Ecto neural progenitor cell (in vitro differentiated cells): ENCODE data around the gene ETV3.

Source experiments
- DNase-seq: peaks from one replicate; pipeline ENCODE4 v3.0.0-alpha.2; 2018; ENCODE audit warnings: low spot score

ETV3 gene

DNA sequence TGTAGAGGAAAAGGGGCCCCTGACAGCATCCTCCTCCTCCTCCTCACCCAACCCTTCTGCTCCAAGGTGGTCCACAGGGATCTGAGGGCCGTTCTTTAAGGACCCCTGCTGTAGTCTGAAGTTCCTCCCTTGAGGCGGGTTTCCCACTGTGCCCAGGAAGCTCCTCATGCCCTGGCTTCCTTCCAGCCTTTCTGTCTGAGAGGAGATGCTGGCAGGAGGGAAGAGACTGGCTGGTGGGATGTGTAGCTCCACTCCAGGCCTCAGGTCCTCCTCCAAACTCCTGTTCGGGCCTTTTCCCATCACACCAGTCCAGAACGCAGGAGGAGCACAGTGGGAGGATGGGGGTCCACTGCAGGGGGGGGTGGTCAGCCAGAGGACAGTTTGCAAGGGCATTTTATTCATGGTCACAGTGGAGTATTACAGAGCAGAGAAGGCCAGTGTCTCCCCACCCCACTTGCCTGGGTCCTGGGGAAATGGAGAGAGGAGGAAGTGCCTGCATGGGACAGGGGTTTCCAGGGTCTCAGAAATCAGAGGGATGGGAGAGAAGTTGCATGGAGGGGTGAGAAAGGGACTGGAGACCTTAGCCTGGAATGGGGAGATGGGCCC is 46.4 kb downstream of the ETV3 start:
- no peak for DNase-seq

DNA sequence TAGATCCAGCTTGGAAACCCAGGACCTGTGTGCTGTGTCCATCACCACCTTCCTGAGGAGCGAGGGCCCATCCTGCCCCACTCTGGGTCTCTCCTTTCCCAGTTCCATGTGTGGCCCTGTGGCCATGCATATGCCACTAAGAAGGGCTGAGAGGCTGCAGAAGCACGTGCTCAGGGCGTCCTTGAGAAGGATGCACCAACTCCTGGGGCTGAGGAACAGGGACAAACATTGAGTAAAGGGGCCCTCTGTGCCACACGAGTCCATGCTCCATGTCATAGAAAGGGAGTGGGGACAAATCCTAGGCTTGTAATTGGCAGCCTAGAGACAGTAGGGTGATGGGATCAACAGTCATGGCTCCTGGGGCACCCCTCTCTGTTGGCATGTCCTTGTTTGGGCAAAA is 47.0 kb downstream of the ETV3 start:
- DNase-seq, result peak; percentile 43

DNA sequence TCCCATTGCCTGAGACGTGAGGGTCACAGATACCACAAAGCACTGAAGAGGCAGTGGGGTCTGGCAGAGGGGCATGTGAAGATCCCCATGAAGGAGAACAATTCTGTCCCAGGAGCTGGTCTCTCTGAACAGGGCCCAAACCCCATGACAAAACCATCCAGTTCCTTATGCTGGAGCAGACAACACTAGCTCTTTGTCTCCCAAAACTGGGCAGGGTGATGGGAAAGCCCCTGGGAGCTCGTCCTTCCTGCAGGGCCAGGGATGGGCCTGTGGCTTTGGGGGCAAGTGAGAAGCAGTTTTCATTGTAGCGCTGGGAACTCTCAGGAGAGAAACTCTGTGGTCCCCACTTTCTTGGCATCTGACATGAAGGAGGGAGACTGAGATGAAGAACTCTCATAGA is 47.4 kb downstream of the ETV3 start:
- DNase-seq, result peak; percentile 39

DNA sequence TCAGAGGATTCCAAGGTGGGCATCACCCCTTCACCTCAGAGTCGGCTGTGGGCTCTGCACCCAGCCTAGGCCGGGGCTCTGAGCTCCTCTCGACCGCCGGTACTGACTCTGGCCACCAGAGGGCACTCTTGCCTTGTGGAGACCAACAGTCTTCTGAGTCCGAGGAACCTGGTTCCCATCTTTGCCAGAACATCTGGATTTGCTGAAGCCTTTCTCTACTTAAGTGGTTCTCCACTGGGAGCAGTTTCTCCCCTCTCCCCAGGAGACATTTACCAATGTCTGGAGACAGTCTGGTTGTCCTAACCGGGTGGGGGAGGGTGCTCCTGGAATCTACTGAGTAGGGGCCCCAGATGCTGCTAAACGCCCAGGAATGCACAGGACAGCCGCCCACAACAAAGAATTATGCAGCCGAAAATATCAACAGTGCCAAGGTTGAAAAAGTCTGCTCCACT is 48.0 kb downstream of the ETV3 start:
- DNase-seq, result peak; percentile 91

DNA sequence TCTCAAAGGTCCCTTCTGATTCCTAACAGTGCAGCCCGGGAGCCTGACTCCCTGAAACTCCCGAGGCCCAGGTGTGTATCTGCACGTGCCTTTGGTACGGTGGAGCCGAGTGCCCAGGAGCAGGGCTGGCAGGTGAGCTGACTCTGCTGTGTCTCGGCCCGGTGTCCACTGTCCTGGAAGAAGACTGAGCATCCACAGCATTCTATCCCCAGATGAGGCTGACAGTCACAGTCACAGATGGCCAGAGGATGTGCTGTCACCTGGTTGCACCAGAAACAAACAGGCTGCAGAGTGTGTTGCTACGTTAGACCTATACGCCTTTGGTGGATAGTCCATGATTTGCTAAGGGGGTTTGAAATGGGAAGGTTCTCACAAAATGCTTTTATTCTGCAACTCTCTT is 48.4 kb downstream of the ETV3 start:
- no peak for DNase-seq

DNA sequence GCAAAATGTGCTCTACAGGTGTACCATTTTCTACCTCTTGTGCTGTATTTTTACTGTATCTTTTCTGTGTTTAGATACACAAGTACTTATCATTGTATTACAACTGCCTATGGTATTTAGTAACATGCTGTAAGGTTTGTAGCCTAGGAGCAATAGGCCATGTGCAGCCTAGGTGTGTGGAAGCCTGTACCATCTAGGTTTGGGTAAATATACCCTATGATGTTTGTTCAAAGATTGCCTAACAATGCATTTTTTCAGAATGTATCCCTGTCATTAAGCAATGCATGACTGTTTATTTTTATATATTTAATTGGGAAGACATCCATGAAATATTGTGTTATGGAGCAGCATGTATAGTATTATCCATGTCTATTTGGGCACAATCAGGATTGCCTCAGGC is 49.6 kb downstream of the ETV3 start:
- DNase-seq, result no peak

DNA sequence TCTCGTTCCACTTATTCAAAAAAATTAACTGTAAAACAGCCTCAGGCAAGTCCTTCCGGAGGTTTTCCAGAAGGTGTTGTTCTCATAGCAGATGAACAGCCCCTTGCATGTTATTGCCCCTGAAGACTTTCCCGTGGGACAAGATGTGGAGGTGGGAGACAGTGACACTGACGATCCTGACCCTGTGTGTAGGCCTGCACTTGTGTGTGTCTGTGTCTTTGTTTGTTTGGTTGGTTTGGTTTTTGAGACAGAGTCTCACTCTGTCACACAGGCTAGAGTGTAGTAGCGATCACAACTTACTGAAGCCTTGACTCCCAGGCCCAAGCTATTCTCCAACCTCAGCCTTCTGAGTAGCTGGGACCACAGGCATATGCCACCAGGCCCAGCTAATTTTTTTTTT is 51.2 kb downstream of the ETV3 start:
- no peak for DNase-seq

DNA sequence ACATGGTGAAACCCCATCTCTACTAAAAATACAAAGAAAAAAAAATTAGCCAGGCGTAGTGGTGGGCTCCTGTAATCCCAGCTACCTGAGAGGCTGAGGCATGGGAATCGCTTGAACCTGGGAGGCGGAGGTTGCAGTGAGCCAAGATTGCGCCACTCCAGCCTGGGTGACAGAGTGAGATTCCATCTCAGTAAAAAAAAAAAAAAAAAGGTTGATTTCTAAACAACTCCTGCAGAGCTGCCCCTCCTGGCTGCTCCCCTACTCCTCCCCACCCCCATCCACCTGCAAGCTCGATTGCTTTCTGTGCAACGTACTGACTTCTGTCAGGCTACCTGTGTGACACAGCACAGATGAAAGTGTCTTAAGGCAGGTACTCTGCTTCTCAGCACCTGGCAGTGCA is 51.9 kb downstream of the ETV3 start:
- DNase-seq, result no peak

DNA sequence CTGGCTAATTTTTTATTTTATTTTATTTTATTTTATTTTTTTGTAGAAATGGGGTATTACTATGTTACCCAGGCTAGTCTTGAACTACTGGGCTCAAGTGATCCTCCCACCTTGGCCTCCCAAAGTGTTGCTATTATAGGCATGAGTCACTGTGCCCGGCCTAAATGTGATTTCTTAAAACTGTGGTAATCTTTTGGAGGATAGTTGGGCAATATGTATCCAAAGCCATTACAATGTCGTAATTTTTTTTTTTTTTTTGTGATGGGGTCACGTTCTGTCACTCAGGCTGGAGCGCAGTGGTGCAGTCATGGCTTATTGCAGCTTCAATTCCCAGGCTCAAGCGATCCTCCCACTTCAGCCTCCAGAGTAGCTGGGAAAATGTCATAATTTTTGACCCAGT is 52.8 kb downstream of the ETV3 start:
- no peak for DNase-seq

DNA sequence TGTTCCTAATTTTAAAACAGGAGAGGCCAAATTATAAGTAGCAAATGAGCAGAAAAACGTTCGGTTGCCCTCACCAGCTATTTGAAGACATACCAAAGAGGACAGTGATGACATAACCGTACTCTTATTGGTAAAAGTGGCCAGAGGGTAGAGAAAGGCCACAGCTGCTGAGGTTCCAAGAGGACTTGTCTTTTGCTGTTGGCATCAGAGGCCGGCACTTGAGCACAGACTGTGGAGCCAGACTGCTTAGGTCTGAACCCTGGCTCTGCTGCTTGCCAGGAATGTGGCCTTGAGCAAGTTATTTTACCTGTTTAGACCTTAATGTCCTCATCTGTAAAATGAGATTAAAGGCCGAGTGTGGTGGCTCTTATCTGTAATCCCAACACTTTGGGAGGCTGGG is 53.5 kb downstream of the ETV3 start:
- DNase-seq, result no peak

DNA sequence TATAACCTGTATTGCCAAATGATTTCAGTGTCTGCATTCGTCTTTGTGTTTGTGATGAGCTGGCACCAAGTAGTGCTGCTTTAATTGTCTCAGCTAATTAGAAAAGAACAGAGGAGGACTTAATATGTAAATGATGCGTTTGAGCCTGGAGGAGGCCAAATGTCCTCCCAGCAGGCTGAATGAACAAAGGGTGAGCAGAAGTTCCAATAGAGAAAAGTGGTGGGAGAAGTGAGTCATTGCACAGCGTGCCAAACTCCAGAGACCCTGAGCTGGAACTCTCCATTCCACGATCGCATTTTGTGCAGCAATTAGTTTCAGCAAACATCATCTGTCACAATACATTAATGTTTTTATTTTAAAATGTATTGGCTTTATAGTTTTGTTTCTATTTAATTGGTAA is 56.5 kb downstream of the ETV3 start:
- no peak for DNase-seq

DNA sequence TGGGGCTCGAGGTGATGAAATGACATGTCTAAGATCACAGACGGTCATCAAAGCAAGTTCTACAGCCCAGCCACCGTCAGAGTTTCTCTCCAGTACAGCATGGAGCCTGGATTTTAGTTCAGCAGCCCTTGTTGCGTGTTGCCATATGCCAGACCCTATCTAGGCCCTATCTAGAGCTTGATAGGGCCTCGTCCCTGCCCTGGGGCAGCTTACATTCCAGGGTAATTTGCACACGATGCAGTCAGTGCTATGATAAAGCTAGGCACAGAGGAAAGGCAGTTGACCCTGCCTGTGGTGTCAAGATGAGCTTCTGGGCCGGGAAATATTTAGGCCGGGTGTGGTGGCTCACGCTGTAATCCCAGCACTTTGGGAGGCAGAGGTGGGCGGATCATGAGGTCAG is 57.5 kb downstream of the ETV3 start:
- no peak for DNase-seq

DNA sequence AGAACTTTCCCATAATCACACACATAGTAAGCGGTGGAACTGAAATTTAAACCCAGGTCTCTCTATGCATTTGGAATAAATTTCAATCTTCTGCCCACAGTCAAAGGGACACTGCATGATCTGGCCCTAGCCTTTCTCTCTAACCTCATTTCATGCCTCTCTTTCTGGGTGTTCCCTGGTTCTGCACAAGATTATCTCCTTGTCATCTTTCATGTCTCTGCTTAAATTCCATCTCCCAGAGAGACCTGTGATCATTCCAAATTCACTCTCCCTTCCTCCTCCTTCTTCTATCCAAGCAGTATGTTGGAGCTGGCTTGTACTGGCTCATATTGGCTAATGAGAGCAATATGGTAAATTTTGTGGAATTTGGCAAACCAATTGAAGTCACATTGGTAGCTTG is 60.8 kb downstream of the ETV3 start:
- no peak for DNase-seq

DNA sequence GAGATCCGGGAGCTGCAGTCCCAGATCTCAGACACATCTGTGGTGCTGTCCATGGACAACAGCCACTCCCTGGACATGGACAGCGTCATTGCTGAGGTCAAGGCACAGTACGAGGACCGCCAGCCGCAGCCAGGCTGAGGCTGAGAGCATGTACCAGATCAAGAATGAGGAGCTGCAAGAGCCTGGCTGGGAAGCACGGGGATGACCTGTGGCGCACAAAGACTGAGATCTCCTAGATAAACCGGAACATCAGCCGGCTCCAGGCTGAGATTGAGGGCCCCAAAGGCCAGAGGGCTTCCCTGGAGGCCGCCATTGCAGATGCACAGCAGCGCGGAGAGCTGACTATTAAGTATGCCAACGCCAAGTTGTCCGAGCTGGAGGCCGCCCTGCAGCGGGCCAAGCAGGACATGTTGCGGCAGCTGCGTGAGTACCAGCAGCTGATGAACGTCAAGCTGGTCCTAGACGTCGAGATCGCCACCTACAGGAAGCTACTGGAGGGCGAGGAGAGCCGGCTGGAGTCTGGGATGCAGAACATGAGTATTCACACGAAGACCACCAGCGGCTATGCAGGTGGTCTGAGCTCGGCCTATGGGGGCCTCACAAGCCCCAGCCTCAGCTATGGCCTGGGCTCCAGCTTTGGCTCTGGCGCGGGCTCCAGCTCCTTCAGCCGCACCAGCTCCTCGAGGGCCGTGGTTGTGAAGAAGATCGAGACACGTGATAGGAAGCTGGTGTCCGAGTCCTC is 64.1 kb downstream of the ETV3 start:
- DNase-seq, result peak; percentile 81
